Astrocyte (in vitro differentiated cells and primary cell): Measurements from ENCODE around the gene FNDC3A.

Source experiments
- CTCF ChIP-seq: IDR thresholded peaks from 2 replicates; pipeline ENCODE4 v1.5.1; 2011; ENCODE audit warnings: low read depth, mild to moderate bottlenecking, inconsistent platforms, low read length, moderate library complexity; ENCODE audit not compliant: insufficient read depth
- EZH2 ChIP-seq: IDR thresholded peaks from 2 replicates; pipeline ENCODE4 v1.6.1; 2012; ENCODE audit warnings: mild to moderate bottlenecking, low read length, inconsistent platforms; ENCODE audit not compliant: insufficient read depth

DNA sequence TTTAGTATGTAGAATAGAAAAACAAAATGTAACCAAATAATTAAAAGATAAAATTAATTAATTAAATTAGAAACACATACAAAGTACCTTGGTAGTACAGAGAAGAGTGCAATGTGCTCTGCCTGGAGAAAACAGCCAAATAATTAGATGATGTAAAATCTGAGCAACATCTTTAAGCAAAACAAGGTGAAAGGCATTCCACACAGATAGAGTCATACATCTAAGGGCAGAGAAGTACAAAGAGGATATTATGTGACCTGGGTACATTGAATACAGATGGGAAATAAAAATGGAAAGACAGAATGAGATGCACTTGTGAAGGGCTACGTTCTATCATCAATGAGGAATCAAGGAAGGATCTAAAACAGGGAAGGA is 25.2 kb upstream of the FNDC3A start:
- TF ChIP-seq CTCF (no peak), EZH2 (no peak)
